Esophagus muscularis mucosa (tissue), 4 donors: ENCODE results near the gene EDC3. TPM values are rescaled to one million over a fixed set of nuclear protein-coding genes. Genes with fewer than 3 reads are reported as not detected.

Experiments
- DNase-seq: peaks from one replicate; pipeline ENCODE4 v3.0.0-alpha.2; 2017; ENCODE audit errors: extremely low spot score
- H3K27ac ChIP-seq, 4 donors: fragments of 200-600 bp; sonication (generic); replicated peaks in 1 of 4; 1 replicate in 3 of 4; 2 replicates in 1 of 4; pipeline ENCODE4 v1.5.1; 2016 to 2019; ENCODE audit warnings: mild to moderate bottlenecking in 1 of 4
- H3K27me3 ChIP-seq, 4 donors: fragments of 200-600 bp; sonication (generic); one replicate each; pipeline versions ENCODE4 v1.5.1 to v1.6.0; 2016 to 2019
- H3K36me3 ChIP-seq, 4 donors: fragments of 200-600 bp; sonication (generic); one replicate each; pipeline ENCODE4 v1.5.1; 2016 to 2019
- H3K4me1 ChIP-seq, 4 donors: fragments of 200-600 bp; sonication (generic); one replicate each; pipeline ENCODE4 v1.5.1; 2016 to 2019
- H3K4me3 ChIP-seq, 4 donors: fragments of 200-600 bp; sonication (generic); 1 replicate in 2 of 4; 2 replicates in 2 of 4; pipeline ENCODE4 v1.5.1; 2016 to 2019; ENCODE audit warnings: mild to moderate bottlenecking in 4 of 4, moderate library complexity in 1 of 4
- H3K9me3 ChIP-seq, 4 donors: fragments of 200-600 bp; sonication (generic); 1 replicate in 3 of 4; 2 replicates in 1 of 4; pipeline ENCODE4 v1.5.1; 2016 to 2019
- EP300 ChIP-seq: sonication (generic); formaldehyde crosslinking; IDR thresholded peaks from one replicate; pipeline ENCODE4 v1.6.1; 2017; ENCODE audit warnings: antibody characterized with exemption
- POLR2A ChIP-seq: fragments of 450-650 bp; IDR thresholded peaks from one replicate; pipeline ENCODE4 v1.6.1; 2017; ENCODE audit warnings: antibody characterized with exemption, moderate library complexity, mild to moderate bottlenecking, low read depth
- POLR2AphosphoS5 ChIP-seq, 2 donors: sonication (generic); formaldehyde crosslinking; IDR thresholded peaks; one replicate each; pipeline ENCODE4 v1.6.1; 2017; ENCODE audit warnings: antibody characterized with exemption in 2 of 2
- WGBS: methylation state at CpG from one replicate; pipeline ENCODE4 v1.1.5; 2018; 5-methylcytosine and 5-hydroxymethylcytosine counted together
- intact Hi-C: fragments of 100-400 bp; cut with DNase I; formaldehyde crosslinking; loops from one replicate; pipeline ENCODE4 v1.15.1; 2023
- total RNA-seq, 4 donors: library from RNA; depleted of rRNA; stranded (reverse); fragments of >200 nt; gene quantifications; one replicate each; pipeline versions ENCODE4 v1.1.0 to v1.2.1, GENCODE V29; 2016
- TF ChIP-seq, protein P1 (sequence below), 3 experiments: fragments of 200-600 bp in 2 of 3; fragments of 450-650 bp in 1 of 3; sonication (generic) in 2 of 3; IDR thresholded peaks; one replicate each; pipeline ENCODE4 v1.5.1; 2017 to 2019; ENCODE audit warnings: antibody characterized with exemption in 3 of 3, mild to moderate bottlenecking in 2 of 3, moderate library complexity in 1 of 3

The EDC3 gene
- total RNA-seq, 4 donors from 2014 or later, result 9.6 to 19.5 (median 17.9) TPM

DNA sequence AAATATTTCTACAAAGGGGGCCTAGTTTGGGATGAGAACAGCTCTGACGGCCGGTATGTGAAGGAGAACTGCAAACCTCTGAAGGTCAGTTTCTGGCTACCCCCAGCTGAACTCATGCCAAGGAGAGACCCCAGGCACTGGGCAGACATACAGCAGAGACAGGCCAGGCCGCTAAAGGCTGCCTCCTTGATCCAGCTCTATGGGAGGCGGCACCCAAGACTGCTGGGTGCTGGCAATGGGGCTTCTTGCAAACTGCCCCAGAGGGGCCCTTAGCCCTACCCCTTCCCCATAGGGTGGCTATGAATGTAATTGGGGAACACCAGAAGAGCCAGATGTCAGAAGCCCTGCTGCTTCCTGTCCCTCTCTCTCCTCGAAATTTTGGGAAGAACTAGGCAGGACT lies 66.9 kb downstream of the EDC3 start:
- intact Hi-C loops, result no loop called here
- Histone ChIP-seq H3K36me3 (peaks cover 69 to 100% (median 99%) of the 10 kb centered on the region in 4 donors), H3K4me3 (no peak overlapping the region), H3K27me3 (no peaks in the 10 kb centered on the region), H3K4me1 (peaks cover 0 to 8% (median 0%) of the 10 kb centered on the region in 4 donors), H3K9me3 (no peaks in the 10 kb centered on the region), H3K27ac (no peak overlapping the region)
- WGBS, result 35% methylated on average over 2 of the region's 5 CpGs
- no peak for TF ChIP-seq POLR2A
- TF ChIP-seq, protein P1, sequence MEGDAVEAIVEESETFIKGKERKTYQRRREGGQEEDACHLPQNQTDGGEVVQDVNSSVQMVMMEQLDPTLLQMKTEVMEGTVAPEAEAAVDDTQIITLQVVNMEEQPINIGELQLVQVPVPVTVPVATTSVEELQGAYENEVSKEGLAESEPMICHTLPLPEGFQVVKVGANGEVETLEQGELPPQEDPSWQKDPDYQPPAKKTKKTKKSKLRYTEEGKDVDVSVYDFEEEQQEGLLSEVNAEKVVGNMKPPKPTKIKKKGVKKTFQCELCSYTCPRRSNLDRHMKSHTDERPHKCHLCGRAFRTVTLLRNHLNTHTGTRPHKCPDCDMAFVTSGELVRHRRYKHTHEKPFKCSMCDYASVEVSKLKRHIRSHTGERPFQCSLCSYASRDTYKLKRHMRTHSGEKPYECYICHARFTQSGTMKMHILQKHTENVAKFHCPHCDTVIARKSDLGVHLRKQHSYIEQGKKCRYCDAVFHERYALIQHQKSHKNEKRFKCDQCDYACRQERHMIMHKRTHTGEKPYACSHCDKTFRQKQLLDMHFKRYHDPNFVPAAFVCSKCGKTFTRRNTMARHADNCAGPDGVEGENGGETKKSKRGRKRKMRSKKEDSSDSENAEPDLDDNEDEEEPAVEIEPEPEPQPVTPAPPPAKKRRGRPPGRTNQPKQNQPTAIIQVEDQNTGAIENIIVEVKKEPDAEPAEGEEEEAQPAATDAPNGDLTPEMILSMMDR (IDR thresholded peaks at IDR 0.05), result no peak
- no peak for TF ChIP-seq EP300
- TF ChIP-seq POLR2AphosphoS5 (IDR thresholded peaks at IDR 0.05), result no peak
- no peak for DNase-seq

DNA sequence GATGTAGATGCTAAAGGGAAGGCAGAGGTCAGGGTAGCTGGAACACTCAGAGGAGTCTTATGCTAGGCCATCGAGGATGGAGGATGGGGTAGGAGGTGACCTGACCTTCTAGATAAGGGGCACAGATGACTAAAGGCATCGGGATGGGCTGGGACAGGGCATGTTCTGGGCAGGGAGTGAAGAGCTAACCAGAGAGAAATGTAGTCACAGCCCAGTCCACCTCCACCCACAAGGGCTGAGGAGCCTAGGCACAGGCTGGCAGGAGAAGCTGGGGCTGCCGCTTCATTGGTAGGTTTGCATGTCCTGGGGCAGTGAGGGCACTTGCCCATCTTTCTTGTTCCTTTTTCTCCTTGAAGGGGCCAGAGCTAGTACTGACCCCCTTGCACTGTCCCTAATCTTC lies 67.6 kb downstream of the EDC3 start:
- intact Hi-C loops, result no loop called here
- TF ChIP-seq EP300 (no peak), POLR2A (no peak), POLR2AphosphoS5 (IDR thresholded peaks at IDR 0.05) (no peak)
- TF ChIP-seq, protein P1 (IDR thresholded peaks at IDR 0.05), result no peak
- WGBS, result 67% methylated on average over 2 of the region's 3 CpGs
- DNase-seq, result no peak
- Histone ChIP-seq H3K36me3 (peaks cover 76 to 100% (median 99%) of the 10 kb centered on the region in 4 donors), H3K9me3 (no peaks in the 10 kb centered on the region), H3K4me1 (peaks cover 0 to 8% (median 0%) of the 10 kb centered on the region in 4 donors), H3K4me3 (no peak overlapping the region), H3K27ac (no peak overlapping the region), H3K27me3 (no peaks in the 10 kb centered on the region)

DNA sequence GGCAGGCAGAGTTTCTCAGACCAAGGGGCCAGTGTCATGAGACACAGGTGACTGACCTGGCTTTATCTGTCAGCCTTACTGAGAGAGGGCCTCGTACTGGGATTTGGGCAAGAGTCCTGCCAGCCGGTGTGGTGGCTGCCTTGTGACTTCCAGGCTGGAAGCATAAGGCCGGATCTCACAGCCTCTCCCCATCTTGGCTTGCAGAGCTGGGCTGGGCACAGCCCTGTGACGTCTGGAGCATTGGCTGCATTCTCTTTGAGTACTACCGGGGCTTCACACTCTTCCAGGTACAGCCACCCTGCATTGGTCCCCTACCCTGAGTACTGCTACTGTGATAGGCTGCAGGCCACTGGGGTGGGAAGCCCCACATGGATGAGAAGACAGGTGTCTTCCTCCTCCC lies 68.1 kb downstream of the EDC3 start:
- H3K36me3 ChIP-seq, result peaks cover 79 to 100% (median 99%) of the 10 kb centered on the region in 4 donors
- H3K4me1 ChIP-seq, result peaks cover 0 to 8% (median 0%) of the 10 kb centered on the region in 4 donors
- no peaks in the 10 kb centered on the region for H3K27me3 ChIP-seq
- TF ChIP-seq POLR2AphosphoS5 (IDR thresholded peaks at IDR 0.05), result no peak
- no peak for TF ChIP-seq POLR2A
- TF ChIP-seq, protein P1 (IDR thresholded peaks at IDR 0.05), result no peak
- no peak for TF ChIP-seq EP300
- no peak overlapping the region for H3K4me3 ChIP-seq
- DNase-seq, result no peak
- H3K9me3 ChIP-seq, result no peaks in the 10 kb centered on the region
- intact Hi-C loops, result no loop called here
- no peak overlapping the region for H3K27ac ChIP-seq
- WGBS, result 73% methylated on average over 5 of the region's 5 CpGs

DNA sequence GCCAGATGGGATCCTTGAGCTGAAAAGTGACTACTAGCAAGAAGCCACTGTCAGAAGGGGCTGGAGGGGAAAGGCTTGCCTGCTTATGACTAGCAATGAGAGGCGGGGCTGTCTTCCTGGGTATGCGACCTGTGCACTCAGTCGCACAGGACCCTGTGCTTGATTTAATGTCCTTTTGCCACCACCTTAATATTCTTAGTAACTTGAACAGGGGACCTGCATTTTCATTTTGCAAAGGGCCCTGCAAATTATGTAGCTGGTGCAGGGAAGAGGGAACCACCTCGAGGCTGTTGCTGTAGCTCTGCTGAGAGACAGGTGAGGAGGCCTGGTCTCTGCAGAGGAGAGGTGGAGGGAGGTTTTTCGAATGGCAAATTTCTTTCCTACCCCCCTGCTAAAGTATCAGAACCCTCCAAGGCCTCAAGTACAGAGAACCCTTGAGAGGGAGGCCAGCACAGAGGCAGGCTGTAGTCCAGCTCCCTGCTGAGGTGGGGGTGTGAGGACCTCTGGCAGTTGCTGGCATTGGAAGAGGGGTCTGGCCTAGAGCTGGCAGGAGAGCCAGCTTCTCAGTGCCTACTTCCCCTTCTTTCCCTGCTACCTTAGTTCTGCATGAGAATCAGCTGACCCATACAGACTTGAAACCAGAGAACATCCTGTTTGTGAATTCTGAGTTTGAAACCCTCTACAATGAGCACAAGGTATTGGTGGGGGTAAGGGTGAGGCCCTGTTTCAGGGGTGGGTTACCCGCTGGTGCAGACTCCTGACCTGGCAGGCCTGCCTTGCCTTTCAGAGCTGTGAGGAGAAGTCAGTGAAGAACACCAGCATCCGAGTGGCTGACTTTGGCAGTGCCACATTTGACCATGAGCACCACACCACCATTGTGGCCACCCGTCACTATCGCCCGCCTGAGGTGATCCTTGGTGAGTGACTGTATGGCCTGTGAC lies 68.8 kb downstream of the EDC3 start:
- no peak overlapping the region for H3K4me3 ChIP-seq
- 86% methylated on average over 7 of the region's 10 CpGs for WGBS
- H3K36me3 ChIP-seq, result peaks cover 80 to 100% (median 99%) of the 10 kb centered on the region in 4 donors
- TF ChIP-seq POLR2AphosphoS5 (IDR thresholded peaks at IDR 0.05) (no peak), EP300 (no peak), POLR2A (no peak)
- TF ChIP-seq, protein P1 (IDR thresholded peaks at IDR 0.05), result no peak
- peaks cover 0 to 8% (median 0%) of the 10 kb centered on the region in 4 donors for H3K4me1 ChIP-seq
- H3K9me3 ChIP-seq, result no peaks in the 10 kb centered on the region
- DNase-seq, result no peak
- H3K27me3 ChIP-seq, result no peaks in the 10 kb centered on the region
- intact Hi-C loops, result no loop called here
- no peak overlapping the region for H3K27ac ChIP-seq
